PFSK-1 (cell line): ENCODE data around the gene NACAD.

Experiments used
- POLR2AphosphoS5 ChIP-seq: IDR thresholded peaks from 2 replicates; pipeline ENCODE4 v1.6.1; 2012; ENCODE audit warnings: low read depth, mild to moderate bottlenecking, control low read depth, low read length, moderate library complexity
- REST ChIP-seq, 2 experiments: IDR thresholded peaks; 2 replicates each; pipeline versions ENCODE4 v1.6.1 to v1.8.0; 2011 to 2012; ENCODE audit warnings: low read depth in 2 of 2, low read length in 2 of 2, control low read depth in 1 of 2, inconsistent platforms in 1 of 2, mild to moderate bottlenecking in 1 of 2, moderate library complexity in 1 of 2; ENCODE audit not compliant: insufficient read depth in 1 of 2

DNA sequence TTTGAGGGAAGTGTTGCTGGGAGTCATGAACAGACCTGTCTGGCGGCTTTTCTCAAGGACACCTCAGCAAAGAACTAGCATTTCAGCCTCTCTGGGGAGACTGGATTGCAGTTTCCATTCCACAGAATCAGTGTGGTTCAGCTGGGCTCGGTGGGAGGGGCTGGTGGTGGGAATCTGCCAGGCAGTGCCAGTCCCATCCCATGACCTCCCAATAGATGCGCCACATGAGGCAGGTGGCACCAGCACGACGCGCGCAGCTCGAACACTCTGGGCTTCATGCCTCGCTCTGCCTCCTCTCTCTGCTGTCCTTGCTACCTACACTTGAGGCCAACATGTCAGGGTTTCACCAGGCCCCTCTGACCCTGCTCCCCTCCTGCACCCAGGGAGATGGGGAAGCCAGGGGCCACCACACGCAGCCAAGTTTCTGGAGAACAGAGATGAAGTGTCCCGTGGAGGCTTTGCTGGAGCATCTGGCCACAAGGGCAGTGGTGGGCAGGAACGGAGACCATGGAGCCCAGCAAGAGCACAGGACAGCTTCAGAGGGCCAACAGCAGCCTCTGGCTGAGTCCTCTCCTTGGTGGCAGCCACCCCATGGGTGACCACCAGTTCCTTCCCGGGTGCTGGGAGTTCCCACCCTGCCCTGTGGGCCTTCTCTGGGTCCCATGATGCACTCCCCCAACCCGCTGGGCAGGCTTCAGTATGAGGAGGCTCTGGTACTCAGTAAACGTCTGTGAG is 2.3 kb downstream of the NACAD start:
- TF ChIP-seq REST (IDR thresholded peaks at IDR 0.05; ENCODE audit: insufficient read depth in 1 of 2, low read depth in 2 of 2, low read length in 2 of 2) = no peak
- TF ChIP-seq POLR2AphosphoS5 = no peak
